Kidney tubule cell (primary cell): Measurements from ENCODE around the gene RANBP1.

Experiments used
- DNase-seq: peaks from one replicate; pipeline ENCODE4 v3.0.0-alpha.2; 2018; ENCODE audit warnings: low spot score

The RANBP1 gene

GRCh38 chr22:20125201-20126174 lies 9.6 kb downstream of the RANBP1 start:
- no peak for DNase-seq

- no peak for DNase-seq
Measured at GRCh38 chr22:20126284-20127029, 10.6 kb downstream of the RANBP1 start.

GRCh38 chr22:20127318-20127868 lies 11.5 kb downstream of the RANBP1 start:
- DNase-seq = no peak

- no peak for DNase-seq
Measured at GRCh38 chr22:20127869-20128618, 12.1 kb downstream of the RANBP1 start.

- no peak for DNase-seq
Measured at GRCh38 chr22:20128619-20128901, 12.7 kb downstream of the RANBP1 start.

GRCh38 chr22:20128902-20129746 lies 13.2 kb downstream of the RANBP1 start:
- no peak for DNase-seq

- DNase-seq = no peak
Measured at GRCh38 chr22:20129747-20130014, 13.8 kb downstream of the RANBP1 start.

GRCh38 chr22:20130319-20130718 lies 14.4 kb downstream of the RANBP1 start:
- DNase-seq = peak; percentile 30

GRCh38 chr22:20130731-20131596 lies 15.1 kb downstream of the RANBP1 start:
- DNase-seq = peak; percentile 76

GRCh38 chr22:20131597-20131858 lies 15.6 kb downstream of the RANBP1 start, which contains the start of gene ZDHHC8:
Gene ZDHHC8 (plus strand): TSS chr22:20131804. CDS start chr22:20131948, 144 bp downstream.
- no peak for DNase-seq

GRCh38 chr22:20131859-20132685 lies 16.2 kb downstream of the RANBP1 start:
- DNase-seq = no peak

GRCh38 chr22:20132686-20133246 lies 16.9 kb downstream of the RANBP1 start:
- no peak for DNase-seq

GRCh38 chr22:20133930-20134549 lies 18.1 kb downstream of the RANBP1 start:
- DNase-seq = no peak

- no peak for DNase-seq
Measured at GRCh38 chr22:20135265-20135664, 19.4 kb downstream of the RANBP1 start.

- no peak for DNase-seq
Measured at GRCh38 chr22:20135806-20136602, 20.1 kb downstream of the RANBP1 start.

- DNase-seq = no peak
Measured at GRCh38 chr22:20136603-20136873, 20.6 kb downstream of the RANBP1 start.

GRCh38 chr22:20137113-20137512 lies 21.2 kb downstream of the RANBP1 start:
- DNase-seq = no peak

- no peak for DNase-seq
Measured at GRCh38 chr22:20137671-20138416, 21.9 kb downstream of the RANBP1 start.
